D341Med (cell line): ENCODE data around the gene F2R.
"Not testable (repeated sequence)": the region's sequence is repeated elsewhere in the genome, so short reads cannot be mapped to it uniquely, and the experiment has no call there.

Experiments
- DNase-seq: peaks from one replicate; pipeline ENCODE4 v3.0.0; 2012; ENCODE audit warnings: low spot score

The F2R gene

GRCh38 chr5:76761118-76761517 lies 45.2 kb downstream of the F2R start:
- DNase-seq: not testable (repeated sequence)

DNA sequence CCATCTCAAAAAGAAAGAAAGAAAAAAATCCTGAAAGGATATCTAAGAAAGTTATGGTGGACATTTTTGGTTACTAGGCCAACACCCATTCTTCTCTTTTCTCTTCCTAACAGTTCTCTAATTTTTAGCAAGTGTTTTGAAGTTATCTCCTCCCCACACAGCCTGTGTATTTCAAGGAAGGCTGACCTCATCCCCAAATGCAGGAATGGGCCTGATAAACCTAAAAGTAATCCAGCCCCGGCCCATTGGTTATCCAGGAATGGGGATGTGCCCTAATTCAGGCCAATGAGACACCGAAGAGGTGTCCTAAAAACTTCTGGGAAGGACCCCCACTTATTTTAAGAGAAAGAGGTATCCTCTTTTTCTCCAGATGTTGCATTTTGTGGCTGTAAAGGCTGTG lies 46.6 kb downstream of the F2R start:
- DNase-seq: no peak

- no peak for DNase-seq
Measured at GRCh38 chr5:76763136-76763535, 47.2 kb downstream of the F2R start.

GRCh38 chr5:76764374-76764773 lies 48.4 kb downstream of the F2R start:
- no peak for DNase-seq

GRCh38 chr5:76765249-76765648 lies 49.3 kb downstream of the F2R start:
- no peak for DNase-seq

DNA sequence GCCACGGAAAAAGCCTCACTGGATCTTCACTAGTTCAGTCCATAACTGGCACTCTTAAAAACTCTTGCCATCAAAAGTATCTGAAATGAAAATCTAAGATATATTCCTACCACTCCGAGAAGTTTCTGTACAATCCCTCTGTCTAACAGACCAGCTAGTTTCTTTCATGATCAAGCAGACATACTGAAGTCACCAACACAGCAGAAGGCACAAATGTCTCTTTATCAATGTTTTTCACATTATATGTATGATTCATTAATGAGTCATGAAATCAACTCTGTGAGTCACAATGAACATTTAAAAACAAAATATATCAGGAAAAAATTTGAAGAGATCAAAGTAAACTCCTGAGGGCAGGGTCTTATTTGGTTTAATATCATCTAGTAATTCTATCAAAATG lies 50.8 kb downstream of the F2R start:
- DNase-seq: no peak

GRCh38 chr5:76771041-76771440 lies 55.1 kb downstream of the F2R start:
- not testable (repeated sequence) for DNase-seq

- no peak for DNase-seq
Measured at GRCh38 chr5:76771705-76772405, 55.9 kb downstream of the F2R start.

- DNase-seq: no peak
Measured at GRCh38 chr5:76775921-76776320, 60.0 kb downstream of the F2R start.

DNA sequence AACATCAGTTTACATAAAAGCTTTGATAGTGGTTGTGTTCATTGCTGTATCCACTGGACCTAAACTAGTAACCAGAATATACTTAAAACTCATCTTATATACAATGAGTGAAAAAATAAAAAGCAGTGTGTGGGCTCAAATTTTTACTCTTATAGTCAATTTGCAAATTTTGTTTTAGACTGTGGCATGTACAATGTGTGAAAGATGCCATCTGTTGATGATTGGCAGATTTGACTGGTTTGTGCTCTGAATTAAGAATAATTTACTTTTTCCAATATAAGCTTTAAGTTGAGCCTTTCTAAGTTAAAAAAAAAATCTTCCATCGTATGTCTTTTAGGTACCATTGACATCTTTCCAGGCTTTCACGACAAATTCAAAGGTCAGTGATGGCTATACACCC lies 60.5 kb downstream of the F2R start:
- no peak for DNase-seq

GRCh38 chr5:76780616-76781015 lies 64.7 kb downstream of the F2R start:
- not testable (repeated sequence) for DNase-seq

DNA sequence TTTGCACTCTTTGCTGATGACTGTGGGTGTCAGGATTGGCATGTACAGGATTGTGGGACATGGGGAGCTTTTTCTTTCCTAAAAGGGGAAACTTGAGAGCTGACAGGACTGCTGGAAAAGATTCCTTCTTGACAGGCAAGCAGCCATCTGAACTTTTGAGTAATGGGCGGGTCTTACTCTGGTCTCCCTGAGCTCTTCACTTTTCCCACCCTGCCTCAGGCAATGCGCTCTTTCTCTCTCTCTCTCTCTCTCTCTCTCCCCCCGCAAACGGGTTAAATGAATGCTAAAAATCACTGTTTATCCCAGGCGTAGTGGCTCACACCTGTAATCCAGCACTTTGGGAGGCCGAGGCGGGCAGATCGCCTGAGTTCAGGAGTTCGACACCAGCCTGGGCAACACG lies 65.8 kb downstream of the F2R start:
- no peak for DNase-seq

DNA sequence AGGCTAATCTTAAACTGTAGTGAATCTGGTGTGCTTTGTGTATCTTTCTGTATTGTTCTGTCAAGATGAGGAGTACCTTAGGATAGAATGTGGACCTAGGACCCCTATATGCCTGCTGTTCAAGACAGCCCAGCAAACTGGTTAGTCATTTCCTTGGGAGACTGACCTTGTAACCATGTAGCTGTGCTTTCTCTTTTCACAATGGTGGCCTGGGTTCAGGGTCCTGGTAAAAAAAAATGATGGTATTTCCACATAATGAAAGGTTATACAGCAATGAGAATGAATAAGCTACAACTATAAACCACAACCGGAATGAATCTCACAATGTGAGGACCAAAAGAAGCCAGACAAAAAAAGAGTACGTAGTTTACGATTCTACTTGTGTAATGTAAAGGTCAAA lies 66.5 kb downstream of the F2R start:
- DNase-seq: no peak
